Measurements from ENCODE around the gene NTN5. TPM values are rescaled to one million over a fixed set of nuclear protein-coding genes. Genes with fewer than 3 reads are reported as not detected.

Gene NTN5
- total RNA-seq, 1 donor, result under 0.01 TPM

- Histone ChIP-seq H2AFZ (ENCODE audit: low read length) (peak overlapping the region; percentile 86), H3K4me3 (ENCODE audit: insufficient read depth, low read length) (peak overlapping the region; percentile 100), H3K79me2 (ENCODE audit: insufficient read depth, low read length) (peaks cover 48% of the 10 kb centered on the region), H4K20me1 (ENCODE audit: insufficient read depth, low read length) (peaks cover 40% of the 10 kb centered on the region), H3K9me3 (ENCODE audit: low read depth, low read length) (no peaks in the 10 kb centered on the region), H3K27ac (ENCODE audit: low read depth, low read length) (peak overlapping the region; percentile 93), H3K4me1 (ENCODE audit: insufficient read depth, low read length) (peaks cover 33% of the 10 kb centered on the region), H3K36me3 (ENCODE audit: insufficient read depth, low read length) (peaks cover 33% of the 10 kb centered on the region), H3K4me2 (ENCODE audit: insufficient read depth, low read length) (peak overlapping the region; percentile 88), H3K27me3 (ENCODE audit: insufficient read depth, low read length) (no peaks in the 10 kb centered on the region)
- DNase-seq (ENCODE audit: insufficient read length, low spot score, missing footprints), result peak; percentile 58
- TF ChIP-seq, protein P1, sequence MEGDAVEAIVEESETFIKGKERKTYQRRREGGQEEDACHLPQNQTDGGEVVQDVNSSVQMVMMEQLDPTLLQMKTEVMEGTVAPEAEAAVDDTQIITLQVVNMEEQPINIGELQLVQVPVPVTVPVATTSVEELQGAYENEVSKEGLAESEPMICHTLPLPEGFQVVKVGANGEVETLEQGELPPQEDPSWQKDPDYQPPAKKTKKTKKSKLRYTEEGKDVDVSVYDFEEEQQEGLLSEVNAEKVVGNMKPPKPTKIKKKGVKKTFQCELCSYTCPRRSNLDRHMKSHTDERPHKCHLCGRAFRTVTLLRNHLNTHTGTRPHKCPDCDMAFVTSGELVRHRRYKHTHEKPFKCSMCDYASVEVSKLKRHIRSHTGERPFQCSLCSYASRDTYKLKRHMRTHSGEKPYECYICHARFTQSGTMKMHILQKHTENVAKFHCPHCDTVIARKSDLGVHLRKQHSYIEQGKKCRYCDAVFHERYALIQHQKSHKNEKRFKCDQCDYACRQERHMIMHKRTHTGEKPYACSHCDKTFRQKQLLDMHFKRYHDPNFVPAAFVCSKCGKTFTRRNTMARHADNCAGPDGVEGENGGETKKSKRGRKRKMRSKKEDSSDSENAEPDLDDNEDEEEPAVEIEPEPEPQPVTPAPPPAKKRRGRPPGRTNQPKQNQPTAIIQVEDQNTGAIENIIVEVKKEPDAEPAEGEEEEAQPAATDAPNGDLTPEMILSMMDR (IDR thresholded peaks at IDR 0.05; ENCODE audit: extremely low read depth, low read depth, low read length), result no peak
These were observed 52.9 kb downstream of the NTN5 start for GRCh38 chr19:48619692-48620585.

DNA sequence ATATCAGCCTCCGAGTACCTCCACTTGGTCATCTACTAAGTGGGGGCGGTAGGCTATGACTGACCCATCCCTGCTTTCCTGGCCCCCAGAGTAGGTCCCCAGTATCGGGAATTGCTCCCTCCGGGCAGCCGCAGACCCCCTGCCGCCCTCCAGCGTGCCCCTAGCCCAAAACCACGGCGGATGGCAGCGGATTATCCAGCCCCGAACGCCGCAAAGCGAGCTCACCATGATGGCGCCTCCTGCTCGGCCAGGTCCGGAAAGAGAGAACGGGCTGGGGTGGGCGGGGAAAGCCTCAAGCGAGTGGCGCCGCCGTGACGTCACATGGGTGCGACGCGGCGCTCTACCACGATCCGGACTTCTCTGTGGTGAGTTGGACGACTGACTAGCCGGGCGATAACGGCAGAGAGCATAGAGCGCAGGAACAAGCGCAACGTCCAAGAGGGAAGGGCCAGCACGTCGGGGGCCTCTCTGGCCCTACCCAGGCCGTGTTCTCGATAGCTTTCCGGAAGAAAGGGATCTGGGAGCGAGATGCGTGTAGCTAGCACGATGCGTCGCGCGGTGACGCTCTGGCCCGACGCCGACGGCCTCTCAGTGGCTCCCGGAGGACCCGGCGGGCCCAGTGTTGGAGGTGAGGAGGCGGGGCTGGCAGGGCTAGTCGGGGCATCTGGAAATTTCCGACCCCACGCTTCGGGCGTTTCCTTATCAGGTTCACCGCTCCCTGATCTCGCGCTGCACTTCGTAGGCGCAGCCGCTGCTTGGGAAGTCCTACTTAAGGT lies 53.7 kb downstream of the NTN5 start, which contains the start of the genes RPL18 and SPHK2:
RPL18 (minus strand) TSS at position 263 of the 776 bp plus-strand sequence; CDS start at position 228, 35 bp downstream.
SPHK2 (plus strand) TSS at position 591 of the 776 bp plus-strand sequence. CDS start 1,009 bp downstream, outside the sequence.
- H3K4me2 ChIP-seq (ENCODE audit: insufficient read depth, low read length), result peak within 1 kb of the TSS; percentile 88
- peaks cover 35% of the 10 kb centered on the region for H3K36me3 ChIP-seq (ENCODE audit: insufficient read depth, low read length)
- H3K4me1 ChIP-seq (ENCODE audit: insufficient read depth, low read length), result peaks cover 29% of the 10 kb centered on the region
- H2AFZ ChIP-seq (ENCODE audit: low read length), result peak within 1 kb of the TSS; percentile 86
- H3K9me3 ChIP-seq (ENCODE audit: low read depth, low read length), result no peaks in the 10 kb centered on the region
- TF ChIP-seq, protein P1 (IDR thresholded peaks at IDR 0.05; ENCODE audit: extremely low read depth, low read depth, low read length), result no peak
- peaks cover 41% of the 10 kb centered on the region for H4K20me1 ChIP-seq (ENCODE audit: insufficient read depth, low read length)
- DNase-seq (ENCODE audit: insufficient read length, low spot score, missing footprints), result peak; percentile 99
- H3K27me3 ChIP-seq (ENCODE audit: insufficient read depth, low read length), result no peaks in the 10 kb centered on the region
- H3K79me2 ChIP-seq (ENCODE audit: insufficient read depth, low read length), result peaks cover 48% of the 10 kb centered on the region
- peak within 1 kb of the TSS; percentile 100 for H3K4me3 ChIP-seq (ENCODE audit: insufficient read depth, low read length)
- peak within 1 kb of the TSS; percentile 93 for H3K27ac ChIP-seq (ENCODE audit: low read depth, low read length)

GRCh38 chr19:48618278-48618915 lies 54.4 kb downstream of the NTN5 start:
- peak; percentile 83 for DNase-seq (ENCODE audit: insufficient read length, low spot score, missing footprints)
- Histone ChIP-seq H3K4me1 (ENCODE audit: insufficient read depth, low read length) (peaks cover 24% of the 10 kb centered on the region), H2AFZ (ENCODE audit: low read length) (peak overlapping the region; percentile 83), H3K9me3 (ENCODE audit: low read depth, low read length) (no peaks in the 10 kb centered on the region), H3K27ac (ENCODE audit: low read depth, low read length) (peak overlapping the region; percentile 93), H3K4me2 (ENCODE audit: insufficient read depth, low read length) (peak overlapping the region; percentile 81), H3K27me3 (ENCODE audit: insufficient read depth, low read length) (no peaks in the 10 kb centered on the region), H3K4me3 (ENCODE audit: insufficient read depth, low read length) (peak overlapping the region; percentile 100), H3K36me3 (ENCODE audit: insufficient read depth, low read length) (peaks cover 35% of the 10 kb centered on the region), H4K20me1 (ENCODE audit: insufficient read depth, low read length) (peaks cover 41% of the 10 kb centered on the region), H3K79me2 (ENCODE audit: insufficient read depth, low read length) (peaks cover 48% of the 10 kb centered on the region)
- TF ChIP-seq, protein P1 (IDR thresholded peaks at IDR 0.05; ENCODE audit: extremely low read depth, low read depth, low read length), result no peak
